Right atrium auricular region (tissue), 2 donors: ENCODE data around the gene SGO2. TPM values are rescaled to one million over a fixed set of nuclear protein-coding genes. Genes with fewer than 3 reads are reported as not detected.
"Not testable (repeated sequence)": the region's sequence is repeated elsewhere in the genome, so short reads cannot be mapped to it uniquely, and the experiment has no call there.

Experiments used
- DNase-seq: peaks from one replicate; pipeline ENCODE4 v3.0.0-alpha.2; 2019; ENCODE audit warnings: low spot score
- H3K27ac ChIP-seq, 2 donors: fragments of 200-600 bp; sonication (generic); 1 replicate in 1 of 2; 2 replicates in 1 of 2; pipeline ENCODE4 v1.5.1; 2016 to 2019
- H3K27me3 ChIP-seq, 2 donors: fragments of 200-600 bp; sonication (generic); one replicate each; pipeline versions ENCODE4 v1.5.1 to v1.6.0; 2017 to 2019
- H3K36me3 ChIP-seq: fragments of 200-600 bp; sonication (generic); one replicate; pipeline ENCODE4 v1.5.1; 2016
- H3K4me1 ChIP-seq, 2 donors: fragments of 200-600 bp; sonication (generic); one replicate each; pipeline versions ENCODE4 v1.5.1 to v1.6.0; 2017 to 2019
- H3K4me3 ChIP-seq, 2 donors: fragments of 200-600 bp; sonication (generic); 1 replicate in 1 of 2; 2 replicates in 1 of 2; pipeline ENCODE4 v1.5.1; 2017 to 2019; ENCODE audit warnings: mild to moderate bottlenecking in 1 of 2, moderate library complexity in 1 of 2
- H3K9me3 ChIP-seq, 2 donors: fragments of 200-600 bp; sonication (generic); one replicate each; pipeline ENCODE4 v1.5.1; 2019
- CTCF ChIP-seq, 2 donors: fragments of 200-600 bp; sonication (generic); IDR thresholded peaks; one replicate each; pipeline ENCODE4 v1.5.1; 2019; ENCODE audit warnings: antibody characterized with exemption in 2 of 2
- total RNA-seq, 2 donors: library from RNA; depleted of rRNA; stranded (reverse); fragments of >200 nt; gene quantifications; one replicate each; pipeline ENCODE4 v1.1.0, GENCODE V29; 2016

Gene SGO2
- total RNA-seq, 2 donors from 2014 or later = 1.9 to 2.5 TPM

DNA sequence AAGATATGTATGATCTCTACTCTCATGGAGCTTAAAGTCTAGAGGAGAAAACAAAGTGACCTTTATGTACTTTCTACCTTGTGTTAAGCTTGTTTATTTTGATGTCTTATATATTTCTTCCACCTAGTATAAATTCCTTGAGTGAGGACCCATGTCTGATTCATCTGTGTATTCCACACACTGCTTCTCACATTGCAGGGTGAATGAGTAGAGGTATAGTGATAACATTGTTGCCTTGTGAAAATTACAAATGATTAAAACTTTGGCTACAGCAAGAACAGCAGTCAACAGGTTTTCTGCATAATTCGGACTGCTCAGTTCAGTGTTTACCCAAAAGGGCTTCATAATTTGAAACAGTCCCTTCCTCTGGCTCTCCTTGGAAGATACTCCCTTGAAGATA is 96.1 kb downstream of the SGO2 start:
- DNase-seq = no peak
- no peak overlapping the region for H3K27ac ChIP-seq
- no peaks in the 10 kb centered on the region for H3K27me3 ChIP-seq
- H3K36me3 ChIP-seq = no peaks in the 10 kb centered on the region
- H3K4me3 ChIP-seq = no peak overlapping the region
- no peaks in the 10 kb centered on the region for H3K4me1 ChIP-seq
- no peak for TF ChIP-seq CTCF (IDR thresholded peaks at IDR 0.05)
- H3K9me3 ChIP-seq = no peaks in the 10 kb centered on the region

- no peak for TF ChIP-seq CTCF (IDR thresholded peaks at IDR 0.05)
- Histone ChIP-seq H3K27ac (no peak overlapping the region), H3K36me3 (no peaks in the 10 kb centered on the region), H3K4me3 (no peak overlapping the region), H3K9me3 (no peaks in the 10 kb centered on the region), H3K4me1 (no peaks in the 10 kb centered on the region), H3K27me3 (no peaks in the 10 kb centered on the region)
- no peak for DNase-seq
Observed at GRCh38 chr2:200624026-200624425, 98.0 kb downstream of the SGO2 start.

- no peak overlapping the region for H3K4me3 ChIP-seq
- no peaks in the 10 kb centered on the region for H3K27me3 ChIP-seq
- no peak for TF ChIP-seq CTCF (IDR thresholded peaks at IDR 0.05)
- DNase-seq = no peak
- H3K9me3 ChIP-seq = no peaks in the 10 kb centered on the region
- H3K36me3 ChIP-seq = no peaks in the 10 kb centered on the region
- no peaks in the 10 kb centered on the region for H3K4me1 ChIP-seq
- no peak overlapping the region for H3K27ac ChIP-seq
Observed at GRCh38 chr2:200624658-200625057, 98.7 kb downstream of the SGO2 start.

DNA sequence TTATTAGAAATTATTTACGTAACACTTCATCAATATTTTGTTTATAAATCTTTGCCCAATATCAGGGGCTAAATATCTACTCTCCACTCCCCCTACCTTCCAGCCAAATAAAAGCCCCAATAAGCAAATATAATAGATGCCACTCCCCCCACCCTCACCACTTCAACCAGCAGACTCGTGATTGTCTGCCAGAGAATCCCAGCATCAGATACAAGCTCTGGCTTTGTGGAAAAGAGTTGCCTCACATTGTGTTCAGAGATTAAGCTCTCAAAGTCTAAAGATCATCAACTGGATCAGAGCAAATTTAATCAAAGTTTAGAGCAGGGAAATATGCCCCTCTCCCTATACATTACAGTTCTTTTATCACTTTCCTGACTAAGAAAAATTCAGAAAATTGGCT is 99.3 kb downstream of the SGO2 start:
- no peak for TF ChIP-seq CTCF (IDR thresholded peaks at IDR 0.05)
- H3K4me3 ChIP-seq = no peak overlapping the region
- no peaks in the 10 kb centered on the region for H3K9me3 ChIP-seq
- no peaks in the 10 kb centered on the region for H3K4me1 ChIP-seq
- no peak overlapping the region for H3K27ac ChIP-seq
- no peaks in the 10 kb centered on the region for H3K36me3 ChIP-seq
- DNase-seq = no peak
- H3K27me3 ChIP-seq = no peaks in the 10 kb centered on the region

DNA sequence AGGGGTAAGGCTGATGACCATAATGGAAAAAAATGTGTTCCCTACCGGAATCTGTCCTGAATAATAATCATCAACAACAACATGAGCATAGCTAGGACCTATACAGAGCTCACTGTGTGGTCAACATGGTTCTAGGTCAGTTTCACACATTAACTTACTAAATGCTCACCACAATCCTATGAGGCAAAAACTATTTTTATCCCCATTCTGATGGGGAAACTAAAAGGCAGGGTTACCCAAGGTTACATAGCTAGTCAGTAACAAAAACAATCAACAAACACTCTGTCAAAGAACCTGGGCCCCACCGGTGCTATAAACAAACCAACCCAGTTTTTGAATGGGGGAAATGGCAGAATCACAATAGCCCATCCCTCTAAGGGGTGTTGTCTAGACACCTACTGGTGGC is 100.0 kb downstream of the SGO2 start:
- Histone ChIP-seq H3K36me3 (no peaks in the 10 kb centered on the region), H3K27ac (no peak overlapping the region), H3K4me1 (no peaks in the 10 kb centered on the region), H3K9me3 (no peaks in the 10 kb centered on the region), H3K4me3 (no peak overlapping the region), H3K27me3 (no peaks in the 10 kb centered on the region)
- TF ChIP-seq CTCF (IDR thresholded peaks at IDR 0.05) = no peak
- DNase-seq = no peak

DNA sequence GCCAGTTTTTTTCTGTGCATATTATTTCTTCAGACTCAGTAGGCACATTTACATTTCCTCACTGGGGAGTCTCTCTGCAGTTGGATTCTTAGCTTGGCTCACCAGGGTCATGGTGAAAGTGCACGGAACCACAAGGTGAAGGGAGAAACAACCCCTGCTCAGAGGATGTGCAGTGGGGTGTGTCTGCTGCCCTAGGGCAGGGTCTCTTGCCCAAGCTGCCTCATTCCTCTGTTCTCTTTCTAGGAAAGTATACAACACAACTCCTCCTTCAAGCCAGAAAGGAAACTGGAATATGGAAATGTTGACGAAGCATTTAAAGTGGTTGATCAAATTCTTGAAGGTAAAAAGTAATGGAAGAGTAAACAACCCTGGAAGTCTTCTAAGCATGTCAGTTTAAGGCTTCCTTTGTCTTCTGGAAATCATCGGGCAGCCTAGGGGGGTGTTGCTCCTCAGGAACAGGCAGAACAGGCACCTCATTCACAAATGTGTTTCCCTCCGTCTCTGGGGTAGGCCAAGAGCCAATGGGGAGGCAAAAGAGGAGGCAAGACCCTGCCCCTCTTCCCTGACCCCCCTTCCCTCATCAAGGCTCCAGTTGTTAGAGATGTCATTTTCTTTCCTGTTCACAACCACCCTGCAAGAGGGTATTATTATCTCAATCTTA is 101.2 kb downstream of the SGO2 start:
- no peak overlapping the region for H3K27ac ChIP-seq
- no peak for DNase-seq
- H3K4me1 ChIP-seq = no peaks in the 10 kb centered on the region
- no peak for TF ChIP-seq CTCF (IDR thresholded peaks at IDR 0.05)
- no peaks in the 10 kb centered on the region for H3K36me3 ChIP-seq
- no peaks in the 10 kb centered on the region for H3K27me3 ChIP-seq
- no peak overlapping the region for H3K4me3 ChIP-seq
- no peaks in the 10 kb centered on the region for H3K9me3 ChIP-seq

- not testable (repeated sequence) for H3K4me1 ChIP-seq, H3K27ac ChIP-seq, H3K27me3 ChIP-seq, H3K4me3 ChIP-seq, DNase-seq, H3K9me3 ChIP-seq, H3K36me3 ChIP-seq
Observed at GRCh38 chr2:200628461-200628860, 102.5 kb downstream of the SGO2 start.
